Sigmoid colon (tissue), 3 donors: ENCODE data around the gene CDH20.

Experiments
- CTCF ChIP-seq, 4 experiments: fragments of 450-650 bp in 3 of 4; fragments of 200-600 bp in 1 of 4; IDR thresholded peaks; one replicate each; pipeline ENCODE4 v1.5.1; 2016 to 2019; ENCODE audit warnings: antibody characterized with exemption in 4 of 4, mild to moderate bottlenecking in 3 of 4, moderate library complexity in 2 of 4
- POLR2A ChIP-seq, 2 donors: fragments of 450-650 bp; IDR thresholded peaks; one replicate each; pipeline ENCODE4 v1.6.1; 2016; ENCODE audit warnings: antibody characterized with exemption in 2 of 2, mild to moderate bottlenecking in 2 of 2, moderate library complexity in 2 of 2

GRCh38 chr18:61340148-61340547, 6.9 kb downstream of the CDH20 start:
- TF ChIP-seq CTCF (IDR thresholded peaks at IDR 0.05), result no peak
- TF ChIP-seq POLR2A (IDR thresholded peaks at IDR 0.05), result no peak
